HG02642 (cell line): ENCODE measurements around the gene AP1G1.
"Not testable (repeated sequence)": the region's sequence is repeated elsewhere in the genome, so short reads cannot be mapped to it uniquely, and the experiment has no call there.

Source experiments
- ATAC-seq: cut with Tn5 transposase; IDR thresholded peaks from one replicate; pipeline ENCODE4 v1.9.1; 2021; ENCODE audit warnings: mild to moderate bottlenecking; ENCODE audit not compliant: unreplicated experiment, poor library complexity

The AP1G1 gene

GRCh38 chr16:71709229-71709781 is 99.3 kb downstream of the AP1G1 start:
- ATAC-seq, result no peak

GRCh38 chr16:71708696-71709095 is 99.9 kb downstream of the AP1G1 start:
- no peak for ATAC-seq

- ATAC-seq, result no peak
Measured at GRCh38 chr16:71707199-71707598, 101.4 kb downstream of the AP1G1 start.

- no peak for ATAC-seq
Measured at GRCh38 chr16:71706046-71706445, 102.6 kb downstream of the AP1G1 start.

DNA sequence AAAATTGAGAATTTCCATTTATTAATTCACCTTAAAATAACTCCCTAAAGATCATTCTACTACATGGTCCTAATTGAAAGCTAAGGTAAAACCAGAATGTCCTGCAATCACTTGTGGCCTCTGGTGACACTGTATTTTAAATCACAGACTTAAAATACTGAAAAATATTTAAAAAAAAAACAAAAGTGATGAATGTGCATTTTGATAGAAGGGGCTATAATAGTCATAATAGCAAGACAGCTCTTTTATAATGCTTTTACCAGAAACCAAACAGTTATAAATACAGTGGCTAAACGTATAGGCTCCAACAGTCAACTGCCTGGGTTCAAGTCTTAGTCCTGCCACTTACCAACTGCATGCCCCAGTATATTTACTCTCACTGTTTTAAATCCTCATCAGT is 105.3 kb downstream of the AP1G1 start:
- no peak for ATAC-seq

GRCh38 chr16:71700831-71701230 is 107.8 kb downstream of the AP1G1 start:
- ATAC-seq, result no peak

DNA sequence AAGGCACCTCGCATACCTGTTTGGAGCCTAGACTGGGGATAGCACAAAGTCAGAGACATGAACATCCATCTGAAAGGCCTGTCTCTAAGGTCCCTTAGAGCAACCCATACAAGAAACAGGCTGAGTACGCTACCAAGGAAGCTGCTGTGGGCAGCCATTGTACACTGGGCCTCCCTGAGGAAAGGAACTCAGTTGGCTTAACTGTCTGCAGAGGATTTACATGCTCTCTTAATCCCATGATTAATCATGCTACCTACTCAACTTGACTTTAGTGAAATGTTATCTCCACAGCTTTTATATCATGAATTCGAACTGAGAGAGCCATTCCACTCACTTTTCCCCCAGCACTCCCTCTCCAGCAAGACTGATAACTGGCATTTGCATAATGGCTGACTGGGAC is 110.1 kb downstream of the AP1G1 start:
- ATAC-seq, result no peak

- ATAC-seq, result no peak
Measured at GRCh38 chr16:71693164-71693563, 115.5 kb downstream of the AP1G1 start.

GRCh38 chr16:71689901-71690300 is 118.7 kb downstream of the AP1G1 start:
- no peak for ATAC-seq

DNA sequence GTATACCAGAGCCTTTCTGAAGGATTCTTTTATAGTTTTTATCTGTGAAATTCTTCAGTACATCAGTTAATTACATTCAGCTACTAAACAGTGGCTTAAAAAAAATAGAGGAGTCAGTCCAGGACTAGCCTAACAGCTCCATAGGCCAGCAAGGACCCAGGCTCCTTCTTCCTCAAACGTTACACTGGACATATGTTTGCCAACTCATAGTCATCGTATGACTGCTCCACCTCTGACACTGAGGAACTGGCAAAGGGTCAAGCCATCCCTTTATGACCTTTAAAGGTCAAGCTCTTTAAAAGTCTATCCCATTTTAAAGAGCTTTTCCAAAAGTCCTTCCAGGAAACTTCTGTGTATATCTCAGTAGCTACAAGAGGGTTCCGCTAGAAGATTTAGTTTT is 120.8 kb downstream of the AP1G1 start:
- ATAC-seq, result no peak

DNA sequence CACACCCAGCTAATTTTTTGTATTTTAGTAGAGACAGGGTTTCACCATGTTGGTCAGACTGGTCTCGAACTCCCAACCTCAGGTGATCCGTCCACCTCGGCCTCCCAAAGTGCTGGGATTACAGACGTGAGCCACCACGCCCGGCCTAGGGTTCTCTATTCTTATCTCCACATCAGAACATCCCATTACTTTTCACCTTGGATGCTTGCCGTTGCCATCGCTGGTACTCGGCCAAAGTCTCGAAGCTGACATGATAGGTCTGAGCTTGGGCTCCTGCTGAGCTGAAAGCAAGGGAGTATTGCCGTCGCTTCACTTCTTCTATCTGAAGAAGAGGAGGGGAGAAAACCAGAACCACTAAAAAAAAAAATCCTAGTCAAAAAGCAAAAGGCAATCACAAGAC is 124.4 kb downstream of the AP1G1 start:
- ATAC-seq, result not testable (repeated sequence)

- ATAC-seq, result no peak
Measured at GRCh38 chr16:71681360-71681759, 127.3 kb downstream of the AP1G1 start.
